Endodermal cell (in vitro differentiated cells): ENCODE data around the gene PRR5L. TPM values are rescaled to one million over a fixed set of nuclear protein-coding genes. Genes with fewer than 3 reads are reported as not detected.

Experiments used
- DNase-seq: peaks from one replicate; pipeline ENCODE4 v3.0.0-alpha.2; 2017
- H3K27ac ChIP-seq: 2 replicates; pipeline ENCODE4 v1.5.1; 2013; ENCODE audit warnings: mild to moderate bottlenecking, low read depth, low read length, moderate library complexity
- H3K27me3 ChIP-seq: 2 replicates; pipeline ENCODE4 v1.6.1; 2013; ENCODE audit warnings: mild to moderate bottlenecking, low read length, moderate library complexity; ENCODE audit not compliant: insufficient read depth, control insufficient read depth, poor library complexity, severe bottlenecking
- H3K36me3 ChIP-seq: 2 replicates; pipeline ENCODE4 v1.7.0; 2013; ENCODE audit warnings: mild to moderate bottlenecking, low read length, moderate library complexity; ENCODE audit not compliant: control insufficient read depth, insufficient read depth
- H3K4me1 ChIP-seq: one replicate; pipeline ENCODE4 v1.7.0; 2013; ENCODE audit warnings: low read length; ENCODE audit not compliant: control insufficient read depth, insufficient read depth
- H3K4me3 ChIP-seq: 2 replicates; pipeline ENCODE4 v1.5.1; 2013; ENCODE audit warnings: mild to moderate bottlenecking, low read length, moderate library complexity
- H3K9ac ChIP-seq: 2 replicates; pipeline ENCODE4 v1.6.1; 2013; ENCODE audit warnings: mild to moderate bottlenecking, low read length, moderate library complexity; ENCODE audit not compliant: poor library complexity, severe bottlenecking; ENCODE audit errors: extremely low read depth
- H3K9me3 ChIP-seq: 2 replicates; pipeline ENCODE4 v1.6.1; 2013; ENCODE audit warnings: mild to moderate bottlenecking, low read length, moderate library complexity; ENCODE audit not compliant: control insufficient read depth
- H3K27ac Mint-ChIP-seq: 2 replicates; pipeline ENCODE4 v1.8.0; 2020; ENCODE audit warnings: mixed read lengths
- H3K27me3 Mint-ChIP-seq: 2 replicates; pipeline ENCODE4 v1.8.0; 2021; ENCODE audit warnings: mild to moderate bottlenecking, mixed read lengths; ENCODE audit not compliant: insufficient read depth
- H3K36me3 Mint-ChIP-seq: 2 replicates; pipeline ENCODE4 v1.8.0; 2020; ENCODE audit warnings: low read depth, mixed read lengths
- H3K4me1 Mint-ChIP-seq: 2 replicates; pipeline ENCODE4 v1.8.0; 2020; ENCODE audit warnings: mixed read lengths
- H3K4me3 Mint-ChIP-seq: 2 replicates; pipeline ENCODE4 v1.8.0; 2020; ENCODE audit warnings: mild to moderate bottlenecking, moderate library complexity, mixed read lengths
- H3K9me3 Mint-ChIP-seq: 2 replicates; pipeline ENCODE4 v1.8.0; 2020; ENCODE audit warnings: mild to moderate bottlenecking, mixed read lengths
- CTCF ChIP-seq: fragments of 200-600 bp; sonication (generic); conservative IDR thresholded peaks from 2 replicates; pipeline ENCODE4 v1.5.0; 2021; ENCODE audit warnings: antibody characterized with exemption, mild to moderate bottlenecking
- WGBS, 2 experiments: methylation state at CpG; one replicate each; pipeline versions ENCODE4 v1.1.5 to v1.1.7; 2013; ENCODE audit warnings: missing lambda C conversion rate in 2 of 2, mixed read lengths in 1 of 2; ENCODE audit not compliant: insufficient coverage in 1 of 2, insufficient read length in 1 of 2; 5-methylcytosine and 5-hydroxymethylcytosine counted together
- total RNA-seq, 2 donors: library from RNA; stranded (reverse); fragmentation: NEBNext Ultra II Directional in 1 of 2; extraction: Animal tissue kit (Norgen Biotek cat#: 25700) in 1 of 2; gene quantifications; 2 replicates in 1 of 2; 3 replicates in 1 of 2; pipeline ENCODE4 v1.2.1, GENCODE V29; 2021

The PRR5L gene
- total RNA-seq, 2 donors from 2014 or later, result 5.3 to 7.2 TPM

GRCh38 chr11:36274414-36274813 lies 21.7 kb upstream of the PRR5L start:
- Histone ChIP-seq H3K27me3 (no peaks in the 10 kb centered on the region), H3K27ac (no peak overlapping the region), H3K9me3 (no peaks in the 10 kb centered on the region), H3K4me3 (no peak overlapping the region), H3K4me1 (peaks cover 8% of the 10 kb centered on the region), H3K36me3 (peaks cover 46% of the 10 kb centered on the region), H3K9ac (no peak overlapping the region)
- no peak overlapping the region for H3K4me3 Mint-ChIP-seq
- H3K27ac Mint-ChIP-seq, result no peak overlapping the region
- 89 to 95% methylated on average over 6 to 7 of the region's 7 CpGs for WGBS, 2 experiments
- DNase-seq, result peak; percentile 35
- peaks cover 32% of the 10 kb centered on the region for H3K36me3 Mint-ChIP-seq
- H3K9me3 Mint-ChIP-seq, result no peaks in the 10 kb centered on the region
- peaks cover 14% of the 10 kb centered on the region for H3K4me1 Mint-ChIP-seq
- no peaks in the 10 kb centered on the region for H3K27me3 Mint-ChIP-seq
- TF ChIP-seq CTCF, result no peak

GRCh38 chr11:36278531-36279282 lies 17.4 kb upstream of the PRR5L start:
- Histone ChIP-seq H3K4me3 (no peak overlapping the region), H3K36me3 (peaks cover 29% of the 10 kb centered on the region), H3K9me3 (no peaks in the 10 kb centered on the region), H3K27ac (peak overlapping the region; percentile 45), H3K4me1 (peaks cover 14% of the 10 kb centered on the region), H3K9ac (no peak overlapping the region), H3K27me3 (no peaks in the 10 kb centered on the region)
- peaks cover 25% of the 10 kb centered on the region for H3K4me1 Mint-ChIP-seq
- H3K27ac Mint-ChIP-seq, result no peak overlapping the region
- H3K27me3 Mint-ChIP-seq, result no peaks in the 10 kb centered on the region
- H3K36me3 Mint-ChIP-seq, result peaks cover 13% of the 10 kb centered on the region
- peak; percentile 65 for DNase-seq
- WGBS, 2 experiments, result 63 to 81% methylated on average over 10 to 13 of the region's 13 CpGs
- no peak overlapping the region for H3K4me3 Mint-ChIP-seq
- peaks cover 2% of the 10 kb centered on the region for H3K9me3 Mint-ChIP-seq
- peak; percentile 71 for TF ChIP-seq CTCF

- no peaks in the 10 kb centered on the region for H3K36me3 Mint-ChIP-seq
- Histone ChIP-seq H3K27ac (no peak overlapping the region), H3K36me3 (peaks cover 18% of the 10 kb centered on the region), H3K9ac (no peak overlapping the region), H3K4me1 (peaks cover 14% of the 10 kb centered on the region), H3K27me3 (no peaks in the 10 kb centered on the region), H3K4me3 (no peak overlapping the region), H3K9me3 (no peaks in the 10 kb centered on the region)
- H3K27ac Mint-ChIP-seq, result no peak overlapping the region
- H3K4me3 Mint-ChIP-seq, result no peak overlapping the region
- WGBS, 2 experiments, result 87% methylated on average over 1 of the region's 1 CpG; no CpG with 5 or more reads in 1 of the 2 experiments
- H3K9me3 Mint-ChIP-seq, result peaks cover 2% of the 10 kb centered on the region
- TF ChIP-seq CTCF, result no peak
- H3K4me1 Mint-ChIP-seq, result peaks cover 25% of the 10 kb centered on the region
- DNase-seq, result no peak
- H3K27me3 Mint-ChIP-seq, result no peaks in the 10 kb centered on the region
Measured at GRCh38 chr11:36280531-36280930, 15.6 kb upstream of the PRR5L start.
